Upper lobe of right lung (tissue), 1 donor: ENCODE results near the gene CBX3. TPM values are rescaled to one million over a fixed set of nuclear protein-coding genes. Genes with fewer than 3 reads are reported as not detected.
"Not testable (repeated sequence)": the region's sequence is repeated elsewhere in the genome, so short reads cannot be mapped to it uniquely, and the experiment has no call there.

ENCODE experiments used
- ATAC-seq: fragments of 200-7000 bp; cut with Tn5 transposase; one replicate; pipeline ENCODE4 v1.9.1; 2020; ENCODE audit warnings: mild to moderate bottlenecking, moderate library complexity
- DNase-seq: peaks from one replicate; pipeline ENCODE4 v3.0.0-alpha.2; 2020
- H3K27ac ChIP-seq: fragments of 200-600 bp; one replicate; pipeline ENCODE4 v1.8.0; 2022
- H3K27me3 ChIP-seq: fragments of 200-600 bp; one replicate; pipeline ENCODE4 v1.8.0; 2022; ENCODE audit warnings: mild to moderate bottlenecking
- H3K36me3 ChIP-seq: fragments of 200-600 bp; one replicate; pipeline ENCODE4 v1.8.0; 2022
- H3K4me1 ChIP-seq: fragments of 200-600 bp; one replicate; pipeline ENCODE4 v1.8.0; 2022
- H3K4me3 ChIP-seq: fragments of 200-600 bp; one replicate; pipeline ENCODE4 v1.8.0; 2022; ENCODE audit warnings: mild to moderate bottlenecking
- H3K9me3 ChIP-seq: fragments of 200-600 bp; one replicate; pipeline ENCODE4 v1.8.0; 2022
- CTCF ChIP-seq: fragments of 200-600 bp; IDR thresholded peaks from one replicate; pipeline ENCODE4 v1.8.0; 2022; ENCODE audit warnings: antibody characterized with exemption
- intact Hi-C: fragments of 100-400 bp; cut with DNase I; formaldehyde crosslinking; loops from one replicate; pipeline ENCODE4 v1.11.0; 2022
- long read RNA-seq: library from polyadenylated mRNA; unstranded; transcript quantifications from one replicate; pipeline ENCODE4 v2.0.0, GENCODE V29; 2021
- total RNA-seq: library from RNA; stranded (reverse); fragmentation: NEBNext Ultra II Directional; extraction: Animal tissue kit (Norgen Biotek cat#: 25700); gene quantifications from one replicate; pipeline ENCODE4 v1.2.1, GENCODE V29; 2021
- donor health status: DM: no; HTN: yes; CAD: no; lungs with severe emphysema.

The CBX3 gene
- 83.8 TPM for total RNA-seq
- long read RNA-seq, transcript CBX3-202 (6 exons, 1,857 nt) = major isoform, 150 of 209 reads
- long read RNA-seq, transcript CBX3-201 (6 exons, 2,128 nt) = minor isoform, 19 of 209 reads
- long read RNA-seq, partial matches to known transcripts = 28 of 209 reads
- long read RNA-seq, other reads (novel, unspliced or antisense) = 10 of 209 reads

- H3K4me3 ChIP-seq = peak within 1 kb of the TSS; percentile 89
- DNase-seq = peak; percentile 94
- no peak for TF ChIP-seq CTCF
- peaks cover 35% of the 10 kb centered on the region for H3K36me3 ChIP-seq
- peak within 1 kb of the TSS; percentile 99 for H3K27ac ChIP-seq
- H3K9me3 ChIP-seq = no peaks in the 10 kb centered on the region
- H3K27me3 ChIP-seq = no peaks in the 10 kb centered on the region
- peak; percentile 85 for ATAC-seq
- peaks cover 38% of the 10 kb centered on the region for H3K4me1 ChIP-seq
- intact Hi-C loops = no loop called here
Observed at GRCh38 chr7:26201247-26202018, at the start of gene CBX3. TSS of gene CBX3 (plus strand) at chr7:26201745. CDS start at chr7:26202999, 1,254 bp downstream.

- DNase-seq = peak; percentile 91
- Histone ChIP-seq H3K36me3 (no peaks in the 10 kb centered on the region), H3K4me1 (peaks cover 40% of the 10 kb centered on the region), H3K4me3 (peak within 1 kb of the TSS; percentile 61), H3K27ac (peak within 1 kb of the TSS; percentile 24), H3K9me3 (no peaks in the 10 kb centered on the region), H3K27me3 (no peaks in the 10 kb centered on the region)
- intact Hi-C loops = no loop called here
- no peak for TF ChIP-seq CTCF
- ATAC-seq = peak; percentile 95
Observed at GRCh38 chr7:26151953-26152781, 49.4 kb upstream of the CBX3 start, which contains the start of gene NFE2L3. TSS of gene NFE2L3 (plus strand) at chr7:26152198. CDS start at chr7:26152499, 301 bp downstream.

- Histone ChIP-seq H3K4me1 (peaks cover 40% of the 10 kb centered on the region), H3K4me3 (peak overlapping the region; percentile 61)
- intact Hi-C loops, H3K9me3 ChIP-seq, H3K27ac ChIP-seq, DNase-seq, H3K36me3 ChIP-seq, H3K27me3 ChIP-seq: not testable (repeated sequence)
- peak; percentile 16 for ATAC-seq
Observed at GRCh38 chr7:26152782-26153240, 48.7 kb upstream of the CBX3 start.

GRCh38 chr7:26153241-26153822, 48.2 kb upstream of the CBX3 start:
- H3K27me3 ChIP-seq = no peaks in the 10 kb centered on the region
- ATAC-seq (no peak), DNase-seq (no peak)
- peaks cover 40% of the 10 kb centered on the region for H3K4me1 ChIP-seq
- H3K4me3 ChIP-seq = peak overlapping the region; percentile 61
- intact Hi-C loops = no loop called here
- H3K9me3 ChIP-seq = no peaks in the 10 kb centered on the region
- no peak overlapping the region for H3K27ac ChIP-seq
- no peak for TF ChIP-seq CTCF
- H3K36me3 ChIP-seq = no peaks in the 10 kb centered on the region

- no peak for DNase-seq
- H3K4me1 ChIP-seq = peaks cover 40% of the 10 kb centered on the region
- no peaks in the 10 kb centered on the region for H3K9me3 ChIP-seq
- TF ChIP-seq CTCF = no peak
- peak; percentile 21 for ATAC-seq
- intact Hi-C loops = no loop called here
- no peaks in the 10 kb centered on the region for H3K36me3 ChIP-seq
- no peaks in the 10 kb centered on the region for H3K27me3 ChIP-seq
- peak overlapping the region; percentile 61 for H3K4me3 ChIP-seq
- H3K27ac ChIP-seq = no peak overlapping the region
Observed at GRCh38 chr7:26153823-26154783, 47.4 kb upstream of the CBX3 start.
